Calu3 (cell line): Measurements from ENCODE around the gene CRYGN. TPM values are rescaled to one million over a fixed set of nuclear protein-coding genes. Genes with fewer than 3 reads are reported as not detected.
A peak's percentile ranks its signal among the peaks of the same experiment; 100 is the strongest.

Source experiments
- BruUV-seq: library from RNA; stranded (reverse); fragments of 400-500 nt; replicated peaks from 2 replicates; lab custom pipeline; 2021; lab: Mats Ljungman, UMichigan
- CTCF ChIA-PET: fragments of 300-600 bp; sonication (Branson Sonifier 250); formaldehyde crosslinking; loops from one replicate; lab custom pipeline; 2022; ENCODE audit warnings: antibody characterized with exemption; lab: Charles Lee
- DNase-seq: peaks from one replicate; pipeline ENCODE4 v3.0.0; 2022
- H3K27ac Mint-ChIP-seq: one replicate; pipeline ENCODE4 v1.8.0; 2022; ENCODE audit warnings: mixed read lengths; ENCODE audit not compliant: unreplicated experiment
- H3K27me3 Mint-ChIP-seq: one replicate; pipeline ENCODE4 v1.8.0; 2022; ENCODE audit warnings: mixed read lengths; ENCODE audit not compliant: unreplicated experiment
- H3K36me3 Mint-ChIP-seq: one replicate; pipeline ENCODE4 v1.8.0; 2022; ENCODE audit warnings: mild to moderate bottlenecking, moderate library complexity, mixed read lengths; ENCODE audit not compliant: insufficient read depth, unreplicated experiment
- H3K4me1 Mint-ChIP-seq: one replicate; pipeline ENCODE4 v1.8.0; 2022; ENCODE audit warnings: mild to moderate bottlenecking, low read depth, mixed read lengths; ENCODE audit not compliant: unreplicated experiment
- H3K4me3 Mint-ChIP-seq: one replicate; pipeline ENCODE4 v1.8.0; 2022; ENCODE audit warnings: mild to moderate bottlenecking, low read depth, moderate library complexity, mixed read lengths; ENCODE audit not compliant: unreplicated experiment
- H3K9me3 Mint-ChIP-seq: one replicate; pipeline ENCODE4 v1.8.0; 2022; ENCODE audit warnings: low read depth, mixed read lengths; ENCODE audit not compliant: unreplicated experiment
- intact Hi-C: fragments of 100-400 bp; cut with micrococcal nuclease; formaldehyde crosslinking; loops from one replicate; pipeline ENCODE4 v1.10.0; 2022; ENCODE audit not compliant: unreplicated experiment
- total RNA-seq: library from RNA; stranded (reverse); gene quantifications from 2 replicates; pipeline ENCODE4 v1.2.3, GENCODE V29; 2022
- TF ChIP-seq, protein P1 (sequence below): fragments of 200-600 bp; IDR thresholded peaks from one replicate; pipeline ENCODE4 v1.8.0; 2022; ENCODE audit warnings: antibody characterized with exemption; ENCODE audit not compliant: unreplicated experiment

CRYGN gene
- total RNA-seq, 1 experiment from 2014 or later = not detected

DNA sequence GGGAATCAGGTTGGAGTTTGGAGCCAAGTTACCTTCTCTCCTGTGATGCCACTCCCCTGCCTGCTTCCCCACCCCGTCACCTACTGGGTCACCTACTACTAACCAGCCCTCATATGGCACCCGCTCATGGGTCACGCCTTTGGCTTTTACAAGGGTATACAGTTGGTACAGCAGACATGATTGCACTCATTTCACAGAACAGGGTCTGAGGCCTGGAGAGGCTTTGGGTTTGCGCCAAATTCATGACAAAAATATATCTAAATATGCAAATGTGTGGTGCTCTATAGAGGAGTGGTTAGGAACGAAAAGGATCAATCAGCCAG lies 10.7 kb downstream of the CRYGN start:
- Mint-ChIP-seq H3K4me3 (no peak overlapping the region), H3K9me3 (no peaks in the 10 kb centered on the region), H3K4me1 (peaks cover 17% of the 10 kb centered on the region), H3K27me3 (peaks cover 7% of the 10 kb centered on the region), H3K27ac (no peak overlapping the region), H3K36me3 (peaks cover 7% of the 10 kb centered on the region)
- CTCF ChIA-PET = no interaction called here
- no TSS peak for BruUV-seq
- DNase-seq = no peak
- TF ChIP-seq, protein P1, sequence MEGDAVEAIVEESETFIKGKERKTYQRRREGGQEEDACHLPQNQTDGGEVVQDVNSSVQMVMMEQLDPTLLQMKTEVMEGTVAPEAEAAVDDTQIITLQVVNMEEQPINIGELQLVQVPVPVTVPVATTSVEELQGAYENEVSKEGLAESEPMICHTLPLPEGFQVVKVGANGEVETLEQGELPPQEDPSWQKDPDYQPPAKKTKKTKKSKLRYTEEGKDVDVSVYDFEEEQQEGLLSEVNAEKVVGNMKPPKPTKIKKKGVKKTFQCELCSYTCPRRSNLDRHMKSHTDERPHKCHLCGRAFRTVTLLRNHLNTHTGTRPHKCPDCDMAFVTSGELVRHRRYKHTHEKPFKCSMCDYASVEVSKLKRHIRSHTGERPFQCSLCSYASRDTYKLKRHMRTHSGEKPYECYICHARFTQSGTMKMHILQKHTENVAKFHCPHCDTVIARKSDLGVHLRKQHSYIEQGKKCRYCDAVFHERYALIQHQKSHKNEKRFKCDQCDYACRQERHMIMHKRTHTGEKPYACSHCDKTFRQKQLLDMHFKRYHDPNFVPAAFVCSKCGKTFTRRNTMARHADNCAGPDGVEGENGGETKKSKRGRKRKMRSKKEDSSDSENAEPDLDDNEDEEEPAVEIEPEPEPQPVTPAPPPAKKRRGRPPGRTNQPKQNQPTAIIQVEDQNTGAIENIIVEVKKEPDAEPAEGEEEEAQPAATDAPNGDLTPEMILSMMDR = no peak
- intact Hi-C loops = no loop called here

DNA sequence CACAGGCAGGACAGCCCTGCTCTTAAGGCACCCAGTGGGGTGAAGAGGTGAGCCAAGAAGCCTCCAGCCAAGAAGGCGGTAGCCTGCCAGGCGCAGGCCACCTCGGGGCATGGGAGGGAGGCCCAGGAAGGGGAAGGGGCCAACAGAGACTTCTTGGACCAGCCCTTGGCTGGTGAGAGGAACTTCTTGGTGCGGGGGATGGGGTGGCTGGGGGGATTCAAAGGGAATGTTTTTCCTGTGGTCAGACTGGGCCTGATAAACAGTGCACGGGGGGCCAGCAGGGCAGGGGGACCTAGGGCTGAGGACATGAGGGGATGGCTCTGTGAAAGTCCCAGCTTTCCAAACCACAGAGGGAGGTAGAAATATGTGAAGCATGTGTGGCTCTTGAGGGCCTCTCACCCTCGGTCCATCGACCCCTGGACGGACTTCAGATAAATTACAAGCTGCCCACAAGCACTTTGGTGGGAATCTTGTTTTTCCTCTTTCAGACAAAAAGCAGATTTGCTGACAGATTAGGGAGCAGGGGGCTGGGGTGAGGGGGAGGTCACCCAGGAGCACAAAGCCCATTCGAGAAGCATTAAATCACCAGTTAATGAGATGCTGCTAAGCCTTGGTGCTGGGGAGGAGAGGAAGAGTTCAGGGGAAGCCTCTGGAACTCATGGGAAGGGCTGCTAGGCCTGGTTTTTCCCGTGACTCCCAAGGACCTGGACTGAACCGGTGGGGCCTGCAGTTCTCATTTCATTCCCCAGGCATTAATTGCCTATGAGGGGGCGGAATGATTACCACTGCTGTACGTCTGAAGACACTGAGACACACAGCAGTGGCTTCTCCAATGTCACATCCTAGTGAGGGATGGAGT lies 11.3 kb downstream of the CRYGN start:
- no peak for DNase-seq
- CTCF ChIA-PET = no interaction called here
- peaks cover 7% of the 10 kb centered on the region for H3K27me3 Mint-ChIP-seq
- TF ChIP-seq, protein P1 = no peak
- peaks cover 7% of the 10 kb centered on the region for H3K36me3 Mint-ChIP-seq
- H3K9me3 Mint-ChIP-seq = no peaks in the 10 kb centered on the region
- intact Hi-C loops = no loop called here
- H3K4me1 Mint-ChIP-seq = peaks cover 17% of the 10 kb centered on the region
- BruUV-seq = no TSS peak
- H3K27ac Mint-ChIP-seq = no peak overlapping the region
- no peak overlapping the region for H3K4me3 Mint-ChIP-seq

DNA sequence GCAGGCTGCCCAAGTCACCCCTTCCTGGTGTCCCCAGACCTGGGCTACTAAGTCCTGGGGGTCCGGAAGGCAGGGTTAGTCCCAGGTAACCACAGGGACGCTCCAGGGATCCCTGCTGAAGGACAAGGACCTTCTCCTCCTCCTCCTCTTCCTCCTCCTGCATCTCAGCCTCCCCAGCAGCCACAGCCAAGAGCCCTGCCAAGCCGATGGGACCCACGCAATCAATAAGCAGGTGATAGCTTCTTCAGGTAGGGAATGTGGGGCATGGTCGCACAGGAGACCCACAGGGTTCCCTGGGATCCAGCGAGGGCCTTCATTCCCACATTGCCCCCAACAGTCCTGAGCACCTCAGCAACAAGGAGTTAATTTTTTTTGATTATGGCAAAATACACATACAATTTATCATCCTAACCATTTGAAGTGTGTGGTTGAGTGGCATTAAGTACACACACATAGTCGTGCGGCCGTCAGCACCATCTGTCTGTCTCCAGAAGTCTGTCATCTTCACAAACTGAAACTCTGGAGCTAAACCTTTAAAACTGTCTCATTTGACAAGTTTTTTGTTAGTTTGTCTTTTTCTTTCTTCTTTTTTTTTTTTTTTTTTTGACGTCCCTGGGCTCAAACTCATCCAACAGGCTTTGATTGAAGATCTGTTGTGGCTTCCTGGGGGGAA lies 12.1 kb downstream of the CRYGN start:
- intact Hi-C loops = no loop called here
- DNase-seq = no peak
- peaks cover 7% of the 10 kb centered on the region for H3K36me3 Mint-ChIP-seq
- CTCF ChIA-PET = no interaction called here
- H3K4me1 Mint-ChIP-seq = peaks cover 17% of the 10 kb centered on the region
- BruUV-seq = no TSS peak
- peaks cover 2% of the 10 kb centered on the region for H3K27me3 Mint-ChIP-seq
- H3K9me3 Mint-ChIP-seq = no peaks in the 10 kb centered on the region
- no peak overlapping the region for H3K27ac Mint-ChIP-seq
- no peak overlapping the region for H3K4me3 Mint-ChIP-seq
- TF ChIP-seq, protein P1 = no peak

DNA sequence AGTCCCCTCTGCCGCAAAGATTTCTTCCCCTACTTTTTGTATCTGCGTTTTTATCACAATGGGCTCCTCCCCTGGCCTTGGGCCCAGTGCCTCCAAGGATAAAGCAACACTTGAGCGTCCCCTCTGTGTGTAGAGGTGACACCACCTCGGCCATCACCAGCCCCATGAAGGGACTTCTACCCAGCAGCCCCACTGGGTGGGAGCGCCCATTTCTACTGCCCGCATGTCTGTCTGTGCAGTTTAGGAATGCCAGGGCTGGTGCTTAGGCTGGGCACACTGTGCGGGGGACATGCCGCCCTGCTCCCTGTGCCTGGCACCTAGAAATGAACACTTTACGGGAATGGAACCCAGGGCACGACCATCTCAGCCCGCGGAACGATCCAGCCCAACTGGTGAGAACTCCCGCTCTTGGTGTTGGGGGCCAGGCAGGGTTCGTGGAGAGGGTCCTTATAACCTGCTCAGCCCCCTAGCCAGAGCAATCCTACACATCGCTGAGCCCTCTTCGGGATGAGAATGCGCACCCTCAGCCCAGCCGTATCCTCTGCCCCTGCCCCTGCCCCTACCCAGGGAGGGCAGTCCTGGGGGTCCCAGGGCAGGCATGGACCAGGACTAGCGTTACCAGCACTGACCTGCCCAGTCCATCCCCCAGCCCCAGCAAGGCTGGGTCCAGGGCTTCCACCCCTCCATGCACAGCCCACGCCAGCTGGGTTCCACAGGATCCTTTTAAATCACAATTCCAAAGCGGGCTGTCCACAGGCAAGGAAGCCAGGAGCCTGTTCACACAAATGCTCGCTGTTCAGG lies 12.8 kb downstream of the CRYGN start:
- Mint-ChIP-seq H3K4me3 (peak overlapping the region; percentile 3), H3K27ac (no peak overlapping the region), H3K9me3 (peaks cover 6% of the 10 kb centered on the region), H3K36me3 (peaks cover 7% of the 10 kb centered on the region), H3K27me3 (peaks cover 5% of the 10 kb centered on the region), H3K4me1 (peaks cover 17% of the 10 kb centered on the region)
- no TSS peak for BruUV-seq
- TF ChIP-seq, protein P1 = no peak
- no peak for DNase-seq
- intact Hi-C loops = no loop called here
- CTCF ChIA-PET = interaction anchor here (1.1 kb wide), 1 partner anchor 33 kb away, joined by 3 read pairs; no protein-coding TSS in a partner anchor
